ENCODE data around the gene RBFOX1. TPM values are rescaled to one million over a fixed set of nuclear protein-coding genes. Genes with fewer than 3 reads are reported as not detected.

RBFOX1 gene
- total RNA-seq, 1 donor from 2014 or later, result not detected

DNA sequence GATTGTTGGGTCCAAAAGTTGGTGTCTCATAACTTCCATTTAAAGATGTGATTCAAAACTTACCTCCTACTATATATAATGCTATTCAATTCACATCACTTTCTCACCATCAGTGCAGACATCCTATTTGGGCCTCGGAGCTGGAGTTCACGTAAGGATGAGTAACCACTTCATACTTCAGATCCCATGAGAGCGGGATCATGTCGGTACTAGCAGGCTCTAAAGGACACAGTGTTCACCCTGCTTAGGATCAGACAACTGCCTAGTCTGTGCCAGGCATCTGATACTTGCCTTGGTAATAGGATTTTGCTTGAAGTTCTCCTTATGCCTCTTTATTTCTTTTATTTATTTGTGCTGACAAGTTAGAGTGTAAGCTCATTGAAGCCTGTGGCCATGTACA lies 39.5 kb downstream of the RBFOX1 start:
- intact Hi-C loops (cut with micrococcal nuclease), result no loop called here

GRCh38 chr16:7373776-7374175 lies 41.1 kb downstream of the RBFOX1 start:
- intact Hi-C loops (cut with micrococcal nuclease), result no loop called here

DNA sequence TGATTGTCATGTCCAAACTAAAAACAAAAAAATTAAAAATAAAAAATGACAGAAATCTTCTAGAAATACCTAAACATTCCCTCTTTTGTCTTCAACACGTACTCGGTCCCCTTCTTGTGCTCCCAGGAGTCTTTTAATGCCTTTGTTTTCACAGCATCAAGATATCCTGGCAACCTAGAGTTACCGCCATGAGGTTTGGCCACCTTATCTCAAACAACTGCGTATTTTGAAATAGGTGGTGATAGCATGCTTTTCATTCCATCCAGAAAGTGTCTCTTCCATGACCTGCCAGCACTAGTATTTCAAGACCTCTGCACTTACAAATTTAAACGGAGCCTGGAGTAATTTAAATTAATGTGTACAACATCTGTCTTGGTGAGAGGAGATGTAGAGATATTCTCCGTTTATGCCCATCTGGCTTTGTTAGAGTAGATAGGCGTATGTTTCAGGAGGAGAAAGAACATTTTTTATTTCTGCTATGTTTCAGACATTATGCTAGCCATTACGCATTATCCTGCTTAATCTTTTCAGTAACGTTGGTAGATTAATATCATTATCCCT lies 42.0 kb downstream of the RBFOX1 start:
- intact Hi-C loops (cut with micrococcal nuclease), result no loop called here

GRCh38 chr16:7376227-7376626 lies 43.6 kb downstream of the RBFOX1 start:
- intact Hi-C loops (cut with micrococcal nuclease), result no loop called here

- intact Hi-C loops (cut with micrococcal nuclease), result no loop called here
Measured at GRCh38 chr16:7377231-7377630, 44.6 kb downstream of the RBFOX1 start.

- intact Hi-C loops (cut with micrococcal nuclease), result no loop called here
Measured at GRCh38 chr16:7378024-7378695, 45.5 kb downstream of the RBFOX1 start.

GRCh38 chr16:7380441-7380840 lies 47.8 kb downstream of the RBFOX1 start:
- intact Hi-C loops (cut with micrococcal nuclease), result no loop called here

GRCh38 chr16:7380911-7381310 lies 48.3 kb downstream of the RBFOX1 start:
- intact Hi-C loops (cut with micrococcal nuclease), result no loop called here

GRCh38 chr16:7381671-7382070 lies 49.0 kb downstream of the RBFOX1 start:
- intact Hi-C loops (cut with micrococcal nuclease), result no loop called here

DNA sequence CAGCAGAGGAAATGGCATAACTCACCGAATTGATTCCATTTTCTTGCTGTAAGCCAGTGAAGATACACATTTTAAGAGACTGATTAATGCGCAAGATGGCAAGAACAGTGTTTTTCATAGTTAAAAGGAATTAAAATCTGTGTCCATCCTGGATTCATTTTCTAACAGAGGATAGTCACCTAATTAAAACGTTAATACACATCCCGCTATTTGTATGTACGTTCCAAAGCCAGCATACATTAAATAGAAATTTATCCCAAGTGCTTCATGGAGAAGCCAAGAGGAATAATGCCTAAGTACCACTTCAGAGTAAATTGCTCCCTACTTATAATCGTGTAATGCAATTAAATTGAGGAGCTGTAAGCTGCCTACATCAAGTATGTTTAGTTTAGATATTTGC lies 49.9 kb downstream of the RBFOX1 start:
- intact Hi-C loops (cut with micrococcal nuclease), result no loop called here

DNA sequence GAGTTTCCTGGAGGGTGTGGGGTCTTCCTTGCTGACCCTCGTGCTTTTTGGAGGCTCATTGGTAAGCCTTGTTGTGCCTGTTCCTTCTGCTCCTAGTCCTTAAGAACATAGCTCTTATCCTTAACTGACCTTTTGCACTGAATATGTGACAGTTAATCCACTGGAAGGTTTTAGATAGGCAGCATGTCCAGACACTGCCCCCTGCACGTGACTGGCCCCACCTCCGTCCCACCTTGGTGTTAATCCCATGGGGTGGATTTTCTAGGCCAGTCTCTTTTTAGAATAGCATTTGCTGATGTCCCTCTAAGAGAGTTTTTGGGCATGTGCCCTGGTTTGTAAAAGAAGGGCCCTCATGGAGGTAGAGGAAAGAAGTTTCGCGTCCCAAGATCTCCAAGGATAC lies 58.3 kb downstream of the RBFOX1 start:
- intact Hi-C loops (cut with micrococcal nuclease), result no loop called here

DNA sequence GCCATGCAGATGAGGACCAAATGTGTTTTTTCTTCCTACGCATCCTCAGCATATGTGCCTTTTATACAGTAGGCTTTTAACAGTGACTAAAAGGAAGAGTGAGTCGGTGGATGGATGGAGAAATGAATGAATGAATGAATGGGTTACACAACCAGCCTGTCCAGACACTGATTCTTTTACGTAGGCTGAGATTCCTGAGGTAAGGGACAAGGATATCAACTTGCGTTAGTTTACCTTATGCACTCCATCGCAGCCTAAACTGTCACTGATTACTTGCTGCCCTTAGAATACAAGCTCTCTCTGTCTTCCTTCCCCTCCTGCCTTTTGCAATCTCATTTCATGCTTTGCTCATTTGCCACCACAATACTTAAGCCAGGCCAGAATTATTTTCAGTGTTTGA lies 59.0 kb downstream of the RBFOX1 start:
- intact Hi-C loops (cut with micrococcal nuclease), result no loop called here

DNA sequence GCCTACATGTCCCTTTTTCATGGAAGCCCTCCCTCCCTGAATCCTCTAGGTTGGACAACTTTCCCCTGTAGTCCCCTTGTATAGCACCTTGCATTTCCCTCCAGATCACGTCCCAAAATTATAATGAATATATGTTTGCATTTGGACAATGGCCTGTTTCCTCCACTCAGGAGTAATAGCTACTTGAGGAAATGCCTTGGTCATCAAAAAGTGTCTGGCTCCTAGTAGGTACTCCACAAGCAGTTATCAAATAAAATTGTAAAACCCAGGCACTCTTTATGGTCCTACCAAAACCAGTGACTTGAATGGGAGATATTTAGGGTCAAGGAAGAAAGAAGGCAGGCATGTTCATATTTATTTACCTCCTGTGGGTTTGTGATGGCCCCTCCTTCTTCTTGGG lies 59.6 kb downstream of the RBFOX1 start:
- intact Hi-C loops (cut with micrococcal nuclease), result no loop called here

- intact Hi-C loops (cut with micrococcal nuclease), result no loop called here
Measured at GRCh38 chr16:7393680-7394079, 61.0 kb downstream of the RBFOX1 start.

GRCh38 chr16:7394720-7395336 lies 62.2 kb downstream of the RBFOX1 start:
- intact Hi-C loops (cut with micrococcal nuclease), result no loop called here

DNA sequence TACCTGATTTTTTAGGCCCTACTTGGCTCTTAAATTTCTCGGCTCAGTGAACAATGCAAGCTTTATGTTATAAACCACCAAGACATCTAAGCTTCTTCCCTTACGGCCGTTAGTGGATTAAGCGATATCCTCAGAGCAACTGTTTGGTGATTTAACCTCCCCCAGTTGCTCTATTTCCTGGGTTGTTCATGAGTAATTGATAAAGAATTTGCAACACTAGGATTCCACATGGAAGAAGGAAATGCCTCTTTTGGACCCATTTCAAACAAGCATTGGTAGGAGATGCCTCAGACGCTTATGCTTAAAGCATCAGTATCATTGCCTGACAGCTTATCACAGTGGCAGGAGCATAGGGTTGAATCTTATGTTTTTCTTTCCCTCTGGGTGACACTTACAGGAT lies 65.3 kb downstream of the RBFOX1 start:
- intact Hi-C loops (cut with micrococcal nuclease), result no loop called here

DNA sequence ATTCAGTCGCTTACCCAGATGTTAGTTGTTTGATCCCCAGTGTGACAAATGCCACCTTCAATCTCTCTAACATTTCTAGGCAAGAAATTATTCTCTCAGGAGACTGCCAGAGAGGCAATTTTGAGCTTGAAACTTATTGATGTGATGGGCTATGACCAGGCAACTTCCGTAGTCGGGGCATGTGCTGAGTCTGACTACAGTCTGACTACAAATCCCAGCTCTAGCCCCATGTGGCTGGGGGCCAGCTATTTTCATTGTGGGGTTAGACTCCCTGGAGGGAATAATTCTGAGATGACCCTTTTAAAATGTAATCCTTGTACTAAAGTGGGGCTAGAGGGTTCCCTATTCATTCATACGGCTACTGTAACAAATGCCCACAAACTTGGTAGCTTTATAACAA lies 65.9 kb downstream of the RBFOX1 start:
- intact Hi-C loops (cut with micrococcal nuclease), result no loop called here

GRCh38 chr16:7399296-7399695 lies 66.7 kb downstream of the RBFOX1 start:
- intact Hi-C loops (cut with micrococcal nuclease), result no loop called here

DNA sequence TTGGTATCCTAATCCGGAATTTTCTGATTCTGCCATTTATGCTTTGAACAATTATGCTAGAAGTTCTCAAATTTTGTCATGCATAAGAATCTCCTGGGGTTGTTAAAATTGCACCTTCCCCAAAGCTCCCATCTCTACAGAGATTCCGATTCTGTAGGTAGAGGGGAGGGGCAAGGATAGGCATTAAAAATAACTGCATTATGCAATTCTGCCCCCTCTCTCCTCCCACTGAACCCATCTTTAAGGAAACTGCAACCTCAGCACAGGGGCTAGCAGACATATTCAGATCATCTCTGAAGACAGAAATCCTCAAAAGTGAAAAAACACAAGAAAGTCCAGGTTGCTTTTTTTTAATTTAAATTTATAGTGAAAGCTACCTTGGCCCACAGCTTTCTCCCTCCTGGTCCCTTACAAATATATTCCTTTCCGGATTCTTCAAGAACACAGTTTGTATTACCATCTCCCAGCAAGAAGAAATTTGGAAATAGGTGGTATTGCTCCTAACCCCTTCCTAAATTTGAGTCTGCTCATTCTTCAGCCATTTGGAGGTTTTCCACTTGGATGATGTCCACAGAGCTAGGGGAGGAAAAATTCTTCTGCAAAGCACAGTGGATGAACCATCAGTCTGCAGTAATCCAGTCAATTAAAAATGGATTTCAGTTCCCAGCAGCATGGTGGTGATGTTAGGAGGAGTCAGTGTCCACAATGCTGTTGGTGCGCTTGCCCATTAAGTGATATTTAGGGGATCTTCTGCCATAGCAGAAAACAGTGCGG lies 67.7 kb downstream of the RBFOX1 start:
- intact Hi-C loops (cut with micrococcal nuclease), result no loop called here

DNA sequence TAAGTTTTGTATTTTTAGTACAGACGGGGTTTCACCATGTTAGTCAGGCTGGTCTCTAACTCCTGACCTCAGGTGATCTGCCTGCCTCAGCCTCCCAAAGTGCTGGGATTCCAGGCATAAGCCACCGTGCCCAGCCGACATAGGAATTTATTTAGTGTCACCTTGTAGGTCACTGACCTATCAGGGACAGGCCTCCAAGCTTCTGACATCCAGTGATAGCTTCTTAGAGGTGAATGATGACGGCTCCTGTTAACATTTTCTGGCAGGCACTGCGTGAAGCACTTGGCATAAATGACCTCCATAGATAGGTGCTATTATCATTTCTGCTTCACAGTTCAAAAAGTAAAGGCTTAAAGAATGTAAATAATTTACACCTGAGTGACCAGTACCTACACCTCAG lies 71.6 kb downstream of the RBFOX1 start:
- intact Hi-C loops (cut with micrococcal nuclease), result no loop called here

DNA sequence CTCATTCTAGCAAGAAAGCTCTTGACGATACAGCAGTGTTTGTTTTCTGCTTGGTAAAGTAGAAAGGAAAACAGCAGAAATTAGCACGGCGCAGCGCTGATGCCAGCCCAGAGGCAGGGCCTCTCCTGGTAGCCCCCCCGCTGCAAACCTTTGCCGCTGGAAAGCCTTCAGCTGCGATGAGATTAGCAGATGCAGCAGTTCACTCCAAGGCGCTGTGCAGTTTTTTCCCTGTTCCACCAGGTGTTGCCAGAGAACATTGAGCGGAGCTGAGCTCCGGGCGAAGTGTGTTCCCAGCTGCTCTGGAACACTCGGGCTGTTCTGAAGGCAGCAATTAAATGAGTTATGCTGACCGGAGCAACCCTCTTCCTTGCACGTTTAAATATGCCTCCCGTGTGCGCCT lies 72.5 kb downstream of the RBFOX1 start:
- intact Hi-C loops (cut with micrococcal nuclease), result no loop called here

DNA sequence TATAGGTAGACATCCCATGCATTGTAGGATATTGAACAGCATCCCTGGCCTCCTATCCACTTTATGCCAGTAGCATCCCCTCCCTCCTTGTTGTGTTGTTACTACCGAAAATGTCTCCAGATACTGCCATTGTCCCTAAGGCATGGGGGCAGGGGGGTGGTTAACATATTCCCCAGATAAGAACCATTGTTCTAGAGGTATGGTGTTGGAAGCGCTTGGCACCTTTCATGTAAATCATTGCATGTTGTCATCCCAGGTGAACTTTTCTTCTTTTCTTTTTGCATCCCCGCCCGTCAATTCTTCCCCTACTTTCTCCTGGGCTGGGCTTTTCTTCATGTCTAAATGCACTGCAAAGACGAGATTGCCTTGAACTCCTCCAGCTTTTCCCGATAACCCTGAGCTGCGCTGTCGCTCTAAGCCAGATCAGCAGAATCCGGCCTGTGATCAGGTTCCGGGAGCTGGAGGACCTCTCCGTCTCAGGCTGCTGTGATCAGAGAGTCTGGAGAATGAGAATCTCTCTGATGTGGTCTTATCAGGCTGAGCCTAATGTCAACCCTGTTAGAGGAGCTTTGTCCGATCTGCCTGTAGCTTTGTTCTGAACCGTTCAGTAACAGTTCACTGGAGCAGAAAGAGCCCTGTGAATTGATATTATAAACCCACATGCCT lies 76.2 kb downstream of the RBFOX1 start:
- intact Hi-C loops (cut with micrococcal nuclease), result no loop called here
